HG02678 (cell line): Measurements from ENCODE around the gene RNF151.
"Not testable (repeated sequence)": the region's sequence is repeated elsewhere in the genome, so short reads cannot be mapped to it uniquely, and the experiment has no call there.

Experiments
- ATAC-seq: cut with Tn5 transposase; IDR thresholded peaks from one replicate; pipeline ENCODE4 v1.9.1; 2021; ENCODE audit warnings: mild to moderate bottlenecking, moderate library complexity; ENCODE audit not compliant: unreplicated experiment

The RNF151 gene, protein sequence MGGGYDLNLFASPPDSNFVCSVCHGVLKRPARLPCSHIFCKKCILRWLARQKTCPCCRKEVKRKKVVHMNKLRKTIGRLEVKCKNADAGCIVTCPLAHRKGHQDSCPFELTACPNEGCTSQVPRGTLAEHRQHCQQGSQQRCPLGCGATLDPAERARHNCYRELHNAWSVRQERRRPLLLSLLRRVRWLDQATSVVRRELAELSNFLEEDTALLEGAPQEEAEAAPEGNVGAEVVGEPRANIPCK

DNA sequence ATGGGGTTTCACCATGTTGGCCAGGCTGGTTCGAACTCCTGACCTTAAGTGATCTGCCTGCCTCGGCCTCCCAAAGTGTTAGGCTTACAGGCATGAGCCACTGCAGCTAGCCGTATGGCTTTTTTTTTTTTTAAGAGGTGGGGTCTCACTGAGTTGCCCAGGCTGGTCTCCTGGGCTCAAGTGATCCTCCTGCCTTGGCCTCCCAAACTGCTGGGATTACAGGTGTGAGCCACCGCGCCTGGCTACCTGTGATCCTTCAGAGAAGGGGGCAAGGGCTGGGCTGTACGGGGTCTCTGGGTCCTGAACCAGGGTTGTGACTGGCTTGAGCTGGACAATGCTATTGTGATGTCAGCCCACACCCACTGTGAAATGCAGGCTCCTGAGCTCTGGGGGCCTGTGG is at the start of gene RNF151:
RNF151 (plus strand) TSS at position 397 of the 400 bp plus-strand sequence. CDS start 26 bp downstream, outside the sequence.
- no peak for ATAC-seq

DNA sequence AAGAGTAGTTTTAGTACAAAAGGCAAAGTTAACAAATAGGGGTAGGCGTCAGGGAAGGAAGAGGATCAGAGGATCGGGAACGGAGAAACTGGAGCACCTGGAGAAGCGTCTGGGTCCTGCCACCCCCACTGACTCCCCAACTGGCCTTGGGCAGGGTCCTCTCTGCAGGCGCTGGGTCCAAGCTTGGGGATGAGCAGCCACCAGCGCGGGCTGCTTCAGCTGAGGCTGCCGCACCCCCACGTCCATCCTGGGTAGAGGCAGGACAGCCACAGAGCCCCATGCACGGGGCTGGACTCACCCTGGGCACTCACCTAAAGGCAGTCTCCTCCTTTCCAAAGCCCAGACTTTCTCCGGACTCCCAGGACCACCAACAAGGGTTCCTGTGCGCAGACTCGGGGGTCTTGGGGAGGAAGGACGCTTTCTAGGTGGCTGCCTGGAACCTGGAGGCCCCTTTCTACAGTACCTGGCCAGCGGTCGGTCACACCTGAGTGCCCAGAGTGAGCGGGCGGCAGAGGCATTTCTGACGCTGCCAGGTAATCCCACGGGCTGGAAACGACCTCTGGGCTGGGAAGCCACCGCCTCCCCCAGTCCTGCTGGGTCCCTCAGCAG is 49.5 kb upstream of the RNF151 start:
- no peak for ATAC-seq

GRCh38 chr16:1917665-1918350 is 48.8 kb upstream of the RNF151 start:
- no peak for ATAC-seq

DNA sequence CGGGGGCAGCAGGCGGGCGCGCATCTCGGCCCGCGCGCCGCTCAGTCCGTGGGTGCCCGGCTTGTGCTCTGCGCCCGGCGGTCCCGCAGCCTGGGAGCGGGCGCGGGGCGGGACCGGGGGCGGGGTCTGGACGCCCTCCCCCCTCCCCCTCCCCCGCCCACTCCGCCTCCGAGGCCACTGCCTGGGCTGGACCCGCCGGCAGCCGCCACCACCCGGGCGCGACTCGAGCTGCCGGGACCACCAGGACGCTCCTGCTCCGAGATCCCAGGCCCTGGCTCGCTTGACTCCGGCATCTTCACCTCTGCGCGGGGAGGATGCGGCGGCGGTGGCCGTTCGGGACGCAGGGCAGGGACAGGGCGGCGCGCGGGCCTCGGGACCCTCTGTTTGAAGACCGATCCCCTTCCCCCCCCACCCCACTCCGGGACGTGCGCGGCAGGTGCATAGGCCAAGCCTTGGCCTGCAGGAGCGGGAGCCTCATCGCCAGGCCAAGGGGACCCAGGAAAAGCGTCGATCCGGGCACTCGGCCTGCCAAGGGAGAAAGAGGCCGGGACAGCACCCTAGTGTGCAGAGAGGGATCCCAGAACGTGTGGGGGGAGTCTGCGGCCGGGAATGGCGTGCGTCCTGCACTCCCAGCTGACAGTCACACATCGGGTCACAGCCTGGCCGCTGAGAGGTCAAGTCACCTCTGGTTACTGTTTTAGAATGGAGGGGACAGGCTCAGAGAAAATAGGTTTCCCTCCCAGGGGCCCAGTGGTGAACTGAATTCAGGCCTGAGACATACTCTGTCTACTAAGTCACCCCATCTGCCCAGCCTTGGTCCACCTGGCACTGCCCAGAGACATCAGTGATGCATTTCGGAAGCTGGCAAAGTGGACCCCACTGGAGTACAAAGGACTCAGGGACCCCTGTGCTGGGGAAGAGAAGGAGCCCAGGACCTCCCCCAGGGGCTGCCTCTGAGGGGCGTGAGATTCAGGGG is 48.0 kb upstream of the RNF151 start, which contains the start of gene HS3ST6:
HS3ST6 (minus strand) TSS at position 65 of the 976 bp plus-strand sequence. CDS start 92 bp downstream, outside the sequence.
- ATAC-seq = no peak

- no peak for ATAC-seq
These were observed 47.2 kb upstream of the RNF151 start for GRCh38 chr16:1919327-1919998.

DNA sequence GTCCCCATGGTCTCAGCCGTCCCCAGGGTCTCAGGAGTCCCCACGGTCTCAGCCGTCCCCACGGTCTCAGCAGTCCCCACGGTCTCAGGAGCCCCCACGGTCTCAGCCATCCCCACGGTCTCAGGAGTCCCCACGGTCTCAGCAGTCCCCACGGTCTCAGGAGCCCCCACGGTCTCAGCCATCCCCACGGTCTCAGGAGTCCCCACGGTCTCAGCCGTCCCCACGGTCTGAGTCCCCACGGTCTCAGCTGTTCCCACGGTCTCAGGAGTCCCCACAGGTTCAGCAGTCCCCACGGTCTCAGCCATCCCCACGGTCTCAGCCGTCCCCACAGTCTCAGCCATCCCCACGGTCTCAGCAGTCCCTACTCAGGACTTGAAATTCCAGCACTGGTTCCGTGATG is 46.5 kb upstream of the RNF151 start:
- not testable (repeated sequence) for ATAC-seq

DNA sequence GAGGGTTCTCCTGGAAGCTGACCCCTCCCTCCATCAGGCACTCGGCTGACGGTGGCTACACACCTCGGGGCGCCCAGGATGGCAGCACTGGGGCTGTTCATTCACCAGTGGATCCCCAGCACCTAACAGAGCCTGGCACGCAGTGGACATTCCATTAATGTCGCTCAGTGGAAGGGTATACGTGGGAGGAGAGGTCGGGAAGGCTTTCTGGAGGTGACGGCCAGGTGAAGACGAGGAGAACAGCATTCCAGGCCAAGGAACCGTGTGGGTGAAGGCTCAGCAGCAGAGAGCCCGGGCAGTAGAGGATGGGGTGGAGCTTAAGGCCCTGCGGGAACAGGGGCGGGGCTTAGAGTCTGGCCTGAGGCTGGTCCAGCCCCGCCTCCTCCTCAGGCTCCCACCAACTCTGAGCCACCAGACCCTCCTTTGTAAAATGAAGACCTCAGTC is 45.9 kb upstream of the RNF151 start:
- no peak for ATAC-seq

- ATAC-seq = no peak
These were observed 44.3 kb upstream of the RNF151 start for GRCh38 chr16:1922357-1922756.

- ATAC-seq = no peak
These were observed 43.2 kb upstream of the RNF151 start for GRCh38 chr16:1923299-1924034.

DNA sequence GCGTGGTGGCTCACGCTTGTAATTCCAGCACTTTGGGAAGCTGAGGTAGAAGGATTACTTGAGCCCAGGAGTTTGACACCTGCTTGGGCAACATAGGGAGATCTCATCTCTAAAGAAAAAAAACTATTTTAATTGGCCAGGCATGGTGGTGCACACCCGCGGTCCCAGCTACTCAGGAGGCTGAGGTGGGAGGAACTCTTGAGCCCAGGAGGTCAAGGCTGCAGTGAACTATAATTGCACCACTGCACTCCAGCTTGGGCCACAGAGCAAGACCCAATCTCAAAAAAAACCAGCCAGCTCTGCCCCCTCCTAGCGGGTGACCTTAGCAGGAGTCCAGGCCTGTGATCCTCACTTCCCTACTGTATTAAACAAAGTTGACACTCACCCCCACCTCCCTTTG is 42.6 kb upstream of the RNF151 start:
- no peak for ATAC-seq

GRCh38 chr16:1926271-1926670 is 40.4 kb upstream of the RNF151 start:
- ATAC-seq = no peak

DNA sequence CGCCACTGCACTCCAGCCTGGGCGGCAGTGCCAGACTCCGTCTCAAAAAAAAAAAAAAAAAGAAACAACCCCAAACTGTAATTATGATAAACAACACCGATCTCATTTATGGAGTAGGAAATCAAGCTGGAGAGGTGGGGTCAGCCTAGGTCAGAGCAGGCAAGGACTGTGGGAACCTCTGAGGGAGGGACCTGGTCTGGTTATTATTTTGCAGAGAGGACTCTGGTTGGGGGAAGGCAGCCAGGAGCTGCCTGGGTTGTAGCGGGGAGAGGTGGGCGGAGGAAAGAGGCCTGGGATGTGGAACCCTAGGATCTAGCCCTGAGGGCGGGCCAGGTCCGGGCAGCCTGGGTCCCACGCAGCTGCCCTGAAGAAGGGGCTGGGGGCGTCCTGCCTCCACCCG is 37.6 kb upstream of the RNF151 start:
- peak; percentile 10 for ATAC-seq

GRCh38 chr16:1929578-1930337 is 36.9 kb upstream of the RNF151 start:
- peak; percentile 89 for ATAC-seq

DNA sequence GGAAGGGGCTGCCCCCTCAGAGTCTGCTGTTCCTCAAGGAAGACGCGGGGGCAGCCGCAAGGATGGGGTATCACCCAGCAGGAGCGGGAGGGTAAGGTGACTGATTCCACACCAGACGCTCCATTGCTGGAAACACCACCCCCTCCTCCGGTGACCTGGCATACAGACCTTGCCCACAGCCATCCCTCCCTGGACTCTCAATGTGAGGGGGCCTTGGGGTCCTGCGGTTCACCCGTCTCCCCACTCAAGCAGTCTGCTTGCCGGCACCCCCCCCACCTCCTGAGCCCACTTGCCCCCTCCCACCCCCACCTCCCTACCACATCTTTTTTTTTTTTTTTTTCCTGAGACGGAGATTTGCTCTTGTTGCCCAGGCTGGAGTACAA is 36.3 kb upstream of the RNF151 start:
- no peak for ATAC-seq

DNA sequence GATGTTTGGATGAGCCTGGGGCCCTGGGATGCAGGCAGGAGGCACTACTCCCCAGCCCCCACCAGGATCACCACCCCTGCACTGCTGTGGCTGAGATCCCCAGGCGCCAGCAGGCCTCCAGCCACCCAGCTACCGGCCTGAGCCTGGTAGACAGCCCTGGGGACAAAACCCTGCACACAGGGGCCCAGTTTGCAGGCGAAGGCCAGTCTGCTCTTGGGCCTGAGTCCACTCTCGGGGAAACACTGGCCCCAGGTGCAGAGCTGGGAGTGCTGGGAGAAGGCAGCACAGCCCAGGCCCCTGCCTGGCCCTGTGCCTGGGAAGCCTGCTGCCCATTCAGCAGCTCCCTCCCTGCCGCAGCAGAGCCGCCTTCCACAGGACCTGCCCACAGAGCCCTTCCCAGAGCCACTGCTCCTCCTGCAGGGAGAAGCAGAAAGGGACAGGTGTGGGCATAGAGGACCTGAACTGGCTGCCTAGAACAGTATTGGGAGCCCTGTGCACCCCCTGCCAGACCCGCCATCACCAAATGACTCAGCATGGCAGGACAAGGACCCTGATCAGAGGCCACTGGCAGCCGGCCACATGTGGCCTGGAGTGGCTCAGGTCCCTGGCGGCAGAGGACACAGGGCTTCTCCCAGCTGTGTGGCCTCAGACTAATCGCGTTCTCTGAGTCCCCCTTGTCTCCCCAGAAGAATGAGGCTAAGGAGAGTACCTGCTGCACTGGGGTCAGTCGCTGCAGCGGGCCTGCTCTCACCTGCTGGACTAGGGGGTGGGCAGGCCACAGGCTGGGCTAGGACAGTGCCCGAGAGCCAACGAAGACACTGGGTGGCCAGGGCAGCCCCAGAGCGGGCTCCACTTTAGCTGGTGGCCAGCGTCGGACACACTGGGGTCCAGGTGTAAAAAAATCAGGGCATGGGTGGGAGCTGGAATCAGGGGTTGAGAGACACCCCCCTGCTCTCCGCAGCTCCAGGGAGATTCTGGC is 34.3 kb upstream of the RNF151 start:
- ATAC-seq = no peak

GRCh38 chr16:1933097-1933661 is 33.5 kb upstream of the RNF151 start:
- no peak for ATAC-seq

DNA sequence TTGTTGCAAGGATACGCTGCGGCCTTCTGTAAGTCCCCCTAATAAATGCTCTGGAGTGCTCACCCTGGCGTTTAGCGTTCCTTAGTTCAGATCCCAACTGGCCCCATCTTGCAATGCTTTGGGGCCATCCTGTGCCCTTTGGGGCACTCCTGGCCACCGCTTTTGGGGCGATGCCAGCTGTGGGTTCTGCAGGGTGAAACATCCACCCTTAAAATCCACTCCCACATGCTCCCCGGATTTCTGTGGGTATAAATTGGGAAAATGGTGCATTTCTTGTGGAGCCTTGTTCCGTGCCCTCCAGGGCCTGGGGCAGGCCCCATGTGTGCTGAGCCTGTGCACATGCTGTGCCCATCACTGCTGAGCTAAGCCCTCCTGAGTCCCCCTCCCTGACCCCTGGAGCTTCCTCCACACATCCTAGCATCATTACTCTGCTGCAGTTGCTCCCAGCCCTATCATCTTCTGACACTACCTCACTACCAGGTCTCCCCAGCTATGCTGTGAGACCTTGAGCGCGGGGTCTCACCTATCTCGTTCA is 29.6 kb upstream of the RNF151 start:
- no peak for ATAC-seq
